IPS-20b (cell line): ENCODE results near the gene SIL1.

Source experiments
- H3K27ac ChIP-seq: one replicate; pipeline ENCODE4 v1.5.1; 2013; ENCODE audit warnings: low read length
- H3K27me3 ChIP-seq: 2 replicates; pipeline ENCODE4 v1.6.1; 2013; ENCODE audit warnings: mild to moderate bottlenecking, low read length, inconsistent platforms; ENCODE audit not compliant: insufficient read depth
- H3K36me3 ChIP-seq: 2 replicates; pipeline ENCODE4 v1.6.1; 2013; ENCODE audit warnings: low read depth, mild to moderate bottlenecking, inconsistent platforms, low read length, moderate library complexity; ENCODE audit not compliant: insufficient read depth
- H3K4me1 ChIP-seq: 2 replicates; pipeline ENCODE4 v1.6.1; 2013; ENCODE audit warnings: mild to moderate bottlenecking, control low read depth, inconsistent platforms, low read length, moderate library complexity; ENCODE audit not compliant: insufficient read depth
- H3K4me3 ChIP-seq: 2 replicates; pipeline ENCODE4 v1.5.1; 2013; ENCODE audit warnings: mild to moderate bottlenecking, low read length, inconsistent platforms
- H3K9ac ChIP-seq: 2 replicates; pipeline ENCODE4 v1.6.1; 2013; ENCODE audit warnings: low read depth, mild to moderate bottlenecking, inconsistent platforms, low read length, moderate library complexity
- H3K9me3 ChIP-seq: 2 replicates; pipeline ENCODE4 v1.6.1; 2013; ENCODE audit warnings: mild to moderate bottlenecking, low read depth, low read length, inconsistent platforms; ENCODE audit not compliant: insufficient read depth

SIL1 gene

GRCh38 chr5:138948471-138949222 lies 249.5 kb downstream of the SIL1 start:
- Histone ChIP-seq H3K4me3 (no peak overlapping the region), H3K9ac (no peak overlapping the region), H3K27ac (no peak overlapping the region), H3K9me3 (no peaks in the 10 kb centered on the region), H3K4me1 (peaks cover 10% of the 10 kb centered on the region; the same call in 1 of the 2 replicates), H3K27me3 (no peaks in the 10 kb centered on the region), H3K36me3 (no peaks in the 10 kb centered on the region)

GRCh38 chr5:138947780-138948179 lies 250.4 kb downstream of the SIL1 start:
- Histone ChIP-seq H3K9ac (no peak overlapping the region), H3K4me3 (no peak overlapping the region), H3K9me3 (no peaks in the 10 kb centered on the region), H3K27me3 (no peaks in the 10 kb centered on the region), H3K4me1 (peaks cover 10% of the 10 kb centered on the region; the same call in 1 of the 2 replicates), H3K27ac (no peak overlapping the region), H3K36me3 (no peaks in the 10 kb centered on the region)

GRCh38 chr5:138946831-138947560 lies 251.2 kb downstream of the SIL1 start:
- no peaks in the 10 kb centered on the region for H3K9me3 ChIP-seq
- no peak overlapping the region for H3K9ac ChIP-seq
- H3K4me1 ChIP-seq, result peaks cover 10% of the 10 kb centered on the region; the same call in 1 of the 2 replicates
- no peaks in the 10 kb centered on the region for H3K27me3 ChIP-seq
- H3K27ac ChIP-seq, result no peak overlapping the region
- no peak overlapping the region for H3K4me3 ChIP-seq
- H3K36me3 ChIP-seq, result no peaks in the 10 kb centered on the region

DNA sequence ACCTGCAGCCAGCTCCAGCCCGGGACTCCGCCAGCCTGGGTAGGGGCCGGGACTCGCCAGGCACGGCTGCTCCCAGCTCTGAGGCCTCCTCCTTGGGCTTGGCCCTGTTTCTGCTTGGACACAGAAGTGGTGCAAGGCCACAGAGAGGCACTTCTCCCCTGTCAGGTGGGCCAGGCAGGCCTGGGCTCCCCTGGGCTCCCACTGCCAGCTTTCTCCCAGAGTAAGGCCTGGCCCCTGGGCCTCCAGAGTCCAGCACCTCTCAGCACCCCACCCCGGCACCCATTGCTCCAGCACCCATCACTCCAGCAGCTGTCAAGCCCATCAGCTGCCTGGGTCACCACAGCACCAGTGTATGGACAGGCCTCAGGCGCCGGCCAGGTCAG lies 251.9 kb downstream of the SIL1 start:
- no peaks in the 10 kb centered on the region for H3K9me3 ChIP-seq
- H3K4me1 ChIP-seq, result peaks cover 10% of the 10 kb centered on the region; the same call in 1 of the 2 replicates
- no peaks in the 10 kb centered on the region for H3K36me3 ChIP-seq
- no peak overlapping the region for H3K27ac ChIP-seq
- no peak overlapping the region for H3K4me3 ChIP-seq
- no peak overlapping the region for H3K9ac ChIP-seq
- H3K27me3 ChIP-seq, result no peaks in the 10 kb centered on the region

GRCh38 chr5:138945421-138946240 lies 252.5 kb downstream of the SIL1 start:
- H3K4me3 ChIP-seq, result no peak overlapping the region
- H3K4me1 ChIP-seq, result peaks cover 10% of the 10 kb centered on the region; the same call in 1 of the 2 replicates
- H3K36me3 ChIP-seq, result no peaks in the 10 kb centered on the region
- no peaks in the 10 kb centered on the region for H3K9me3 ChIP-seq
- H3K9ac ChIP-seq, result no peak overlapping the region
- H3K27ac ChIP-seq, result peak overlapping the region; percentile 14
- no peaks in the 10 kb centered on the region for H3K27me3 ChIP-seq

GRCh38 chr5:138944527-138945322 lies 253.4 kb downstream of the SIL1 start:
- H3K4me3 ChIP-seq, result no peak overlapping the region
- no peaks in the 10 kb centered on the region for H3K9me3 ChIP-seq
- no peak overlapping the region for H3K27ac ChIP-seq
- H3K27me3 ChIP-seq, result no peaks in the 10 kb centered on the region
- peaks cover 10% of the 10 kb centered on the region; the same call in 1 of the 2 replicates for H3K4me1 ChIP-seq
- no peaks in the 10 kb centered on the region for H3K36me3 ChIP-seq
- no peak overlapping the region for H3K9ac ChIP-seq

GRCh38 chr5:138943599-138944173 lies 254.5 kb downstream of the SIL1 start:
- H3K4me3 ChIP-seq, result no peak overlapping the region
- no peaks in the 10 kb centered on the region for H3K36me3 ChIP-seq
- peaks cover 8% of the 10 kb centered on the region; the same call in 1 of the 2 replicates for H3K4me1 ChIP-seq
- H3K27ac ChIP-seq, result no peak overlapping the region
- H3K9me3 ChIP-seq, result no peaks in the 10 kb centered on the region
- no peaks in the 10 kb centered on the region for H3K27me3 ChIP-seq
- no peak overlapping the region for H3K9ac ChIP-seq

DNA sequence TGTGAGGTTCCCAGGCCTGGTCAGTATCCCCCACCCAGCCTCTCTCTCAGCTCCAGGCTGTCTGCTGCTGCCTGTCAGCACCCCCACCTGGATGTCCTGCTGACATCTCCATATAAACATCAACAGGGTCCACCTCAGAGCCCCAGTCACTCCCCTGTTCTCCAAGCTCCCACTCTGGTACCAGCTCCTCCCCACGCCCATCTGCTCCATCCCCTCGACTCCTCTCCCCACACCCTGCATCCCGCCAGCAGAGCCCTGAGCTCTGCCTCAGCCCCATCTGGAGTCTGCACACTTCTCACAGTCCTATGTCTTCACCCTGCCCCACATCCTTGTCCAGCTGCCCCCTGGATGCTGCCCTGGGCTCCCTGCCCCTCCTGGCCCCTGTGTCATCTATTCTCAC lies 255.3 kb downstream of the SIL1 start:
- no peak overlapping the region for H3K9ac ChIP-seq
- H3K27me3 ChIP-seq, result no peaks in the 10 kb centered on the region
- H3K27ac ChIP-seq, result no peak overlapping the region
- H3K9me3 ChIP-seq, result no peaks in the 10 kb centered on the region
- peaks cover 5% of the 10 kb centered on the region; the same call in 1 of the 2 replicates for H3K4me1 ChIP-seq
- H3K4me3 ChIP-seq, result no peak overlapping the region
- no peaks in the 10 kb centered on the region for H3K36me3 ChIP-seq

- no peak overlapping the region for H3K4me3 ChIP-seq
- peaks cover 5% of the 10 kb centered on the region; the same call in 1 of the 2 replicates for H3K4me1 ChIP-seq
- H3K9me3 ChIP-seq, result no peaks in the 10 kb centered on the region
- no peaks in the 10 kb centered on the region for H3K36me3 ChIP-seq
- H3K27me3 ChIP-seq, result no peaks in the 10 kb centered on the region
- H3K27ac ChIP-seq, result no peak overlapping the region
- no peak overlapping the region for H3K9ac ChIP-seq
Measured at GRCh38 chr5:138942066-138942465, 256.1 kb downstream of the SIL1 start.

- H3K9me3 ChIP-seq, result no peaks in the 10 kb centered on the region
- no peak overlapping the region for H3K9ac ChIP-seq
- H3K4me1 ChIP-seq, result peaks cover 5% of the 10 kb centered on the region; the same call in 1 of the 2 replicates
- H3K27me3 ChIP-seq, result no peaks in the 10 kb centered on the region
- no peak overlapping the region for H3K27ac ChIP-seq
- no peak overlapping the region for H3K4me3 ChIP-seq
- H3K36me3 ChIP-seq, result peaks cover 21% of the 10 kb centered on the region
Measured at GRCh38 chr5:138938526-138938925, 259.6 kb downstream of the SIL1 start.
